ENCODE data around the gene SNRNP70.
"Not testable (repeated sequence)": the region's sequence is repeated elsewhere in the genome, so short reads cannot be mapped to it uniquely, and the experiment has no call there.

Gene SNRNP70

GRCh38 chr19:49064768-49065611 lies 20.3 kb upstream of the SNRNP70 start, which contains the start of gene NTF4:
NTF4 (minus strand) TSS chr19:49064818; CDS start chr19:49061997, 2,821 bp downstream.
- no peak for DNase-seq

- no peak for DNase-seq
Observed at GRCh38 chr19:49065905-49066512, 19.2 kb upstream of the SNRNP70 start.

DNA sequence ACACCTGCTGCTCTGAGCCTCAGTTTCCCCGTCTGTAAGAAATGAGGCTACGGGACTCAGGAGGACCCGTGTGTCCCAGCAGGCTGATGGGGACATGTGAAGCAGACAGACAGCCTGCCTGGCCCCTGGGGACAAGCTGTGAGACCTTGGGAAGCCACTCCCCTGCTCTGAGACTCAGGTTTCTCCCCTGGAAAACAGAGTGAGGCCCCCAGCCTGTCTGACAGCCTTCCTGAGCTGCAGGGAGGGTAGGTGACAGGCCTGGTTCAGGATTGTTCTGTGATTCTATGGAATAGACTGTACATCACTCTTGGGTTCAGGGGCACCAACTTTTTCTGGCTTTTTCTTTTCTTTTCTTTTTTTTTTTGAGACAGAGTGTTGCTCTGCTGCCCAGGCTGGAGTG lies 17.7 kb upstream of the SNRNP70 start:
- no peak for DNase-seq

DNA sequence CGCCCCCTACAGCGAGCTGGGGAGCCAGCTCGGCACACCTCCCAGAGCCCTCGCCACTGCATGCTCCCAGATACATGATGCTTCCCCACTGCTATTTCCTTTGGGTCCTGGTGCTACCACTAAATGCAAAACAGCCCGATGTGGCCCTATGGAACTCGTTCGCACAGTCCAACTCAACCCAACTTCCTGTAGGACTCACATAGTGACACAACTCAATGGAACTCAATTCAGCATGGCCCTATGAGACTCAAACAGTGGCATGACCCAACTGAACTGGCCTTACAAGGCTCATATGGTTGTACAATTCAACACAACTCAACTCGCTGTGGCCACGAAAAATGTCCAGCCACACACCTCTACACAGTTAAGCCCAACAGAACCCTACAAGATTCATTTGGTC lies 16.2 kb upstream of the SNRNP70 start:
- DNase-seq: no peak

DNA sequence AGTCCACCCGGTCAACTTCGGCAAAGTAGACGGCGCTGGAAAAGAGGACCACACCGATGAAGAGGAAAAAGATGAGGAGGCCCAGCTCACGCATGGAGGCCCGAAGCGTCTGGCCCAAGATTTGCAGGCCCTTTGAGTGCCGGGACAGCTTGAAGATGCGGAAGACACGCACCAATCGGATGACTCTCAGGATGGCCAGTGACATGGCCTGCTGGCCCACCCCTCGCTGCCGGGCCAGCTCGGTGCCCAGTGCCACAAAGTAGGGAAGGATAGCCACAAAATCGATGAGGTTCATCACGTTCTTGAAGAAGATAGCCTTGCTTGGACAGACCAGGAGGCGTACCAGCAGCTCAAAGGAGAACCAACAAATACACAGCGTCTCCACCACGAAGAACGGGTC lies 14.8 kb upstream of the SNRNP70 start:
- DNase-seq: no peak

DNA sequence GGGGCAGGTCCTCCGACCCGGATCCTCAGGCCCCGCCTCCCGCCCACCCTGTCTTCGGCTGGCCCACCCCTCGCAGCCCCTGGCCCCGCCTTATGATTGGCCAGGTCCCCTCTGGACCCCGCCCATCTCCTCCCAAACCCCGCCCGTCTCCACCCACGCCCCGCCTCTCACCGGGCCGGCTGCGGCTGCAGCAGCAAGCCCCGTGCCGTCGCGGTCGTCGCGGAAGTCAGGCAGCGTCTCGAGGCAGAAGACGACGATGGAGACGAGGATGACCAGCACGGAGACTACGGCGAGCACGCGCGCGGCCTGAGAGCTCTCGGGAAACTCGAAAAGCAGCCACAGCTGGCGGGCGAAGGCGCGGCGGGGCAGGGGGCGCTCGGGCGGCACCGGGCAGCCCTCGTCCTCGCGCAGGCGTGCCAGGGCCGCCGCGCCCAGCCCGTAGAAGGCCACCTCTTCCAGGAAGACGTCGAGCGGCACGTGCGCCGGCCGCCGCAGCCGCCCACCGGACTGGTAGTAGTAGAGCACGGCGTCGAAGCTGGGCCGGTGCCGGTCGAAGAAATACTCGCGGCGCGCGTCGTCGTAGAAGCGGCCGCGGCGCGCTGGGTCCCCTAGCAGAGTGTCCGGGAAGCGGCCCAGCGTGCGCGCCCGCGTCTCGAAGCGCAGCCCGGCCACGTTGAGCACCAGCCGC lies 13.2 kb upstream of the SNRNP70 start:
- DNase-seq: no peak

- DNase-seq: no peak
Observed at GRCh38 chr19:49073514-49074378, 11.5 kb upstream of the SNRNP70 start.

DNA sequence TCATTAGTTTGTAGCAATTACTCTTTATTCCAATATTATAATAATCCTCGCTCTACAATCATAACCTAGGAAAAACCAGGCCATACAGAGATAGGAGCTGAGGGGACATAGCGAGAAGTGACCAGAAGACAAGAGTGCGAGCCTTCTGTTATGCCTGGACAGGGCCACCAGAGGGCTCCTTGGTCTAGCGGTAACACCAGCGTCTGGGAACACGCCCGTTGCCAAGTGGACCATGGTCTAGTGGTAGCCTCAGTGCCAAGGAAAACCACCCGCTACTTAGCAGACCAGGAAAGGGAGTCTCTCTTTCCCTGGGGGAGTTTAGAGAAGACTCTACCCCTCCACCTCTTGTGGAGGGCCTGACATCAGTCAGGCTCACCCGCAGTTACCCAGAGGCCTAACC lies 10.4 kb upstream of the SNRNP70 start:
- not testable (repeated sequence) for DNase-seq

GRCh38 chr19:49080392-49080791 lies 4.9 kb upstream of the SNRNP70 start:
- no peak for DNase-seq

DNA sequence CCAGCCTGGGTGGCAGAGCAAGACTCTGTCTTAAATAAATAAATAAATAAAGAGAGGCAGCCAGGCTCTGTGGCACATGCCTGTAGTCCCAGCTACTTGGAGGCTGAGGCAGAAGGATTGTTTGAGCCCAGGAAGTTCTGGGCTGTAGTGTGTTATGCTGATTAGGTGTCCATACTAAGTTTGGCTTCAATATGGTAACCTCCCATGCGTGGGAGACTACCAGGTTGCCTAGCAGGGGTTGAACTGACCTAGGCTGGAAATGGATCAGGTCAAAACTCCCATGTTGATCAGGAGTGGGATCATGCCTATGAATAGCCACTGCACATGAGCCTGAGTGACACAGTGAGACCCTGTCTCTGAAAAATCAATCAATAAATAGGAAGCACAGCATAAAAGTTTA lies 4.0 kb upstream of the SNRNP70 start:
- no peak for DNase-seq

- no peak for DNase-seq
Observed at GRCh38 chr19:49084206-49085019, 838 bp upstream of the SNRNP70 start.

GRCh38 chr19:49085868-49086232 lies 599 bp downstream of the SNRNP70 start:
- DNase-seq: no peak

- no peak for DNase-seq
Observed at GRCh38 chr19:49086296-49086695, 1.0 kb downstream of the SNRNP70 start.

DNA sequence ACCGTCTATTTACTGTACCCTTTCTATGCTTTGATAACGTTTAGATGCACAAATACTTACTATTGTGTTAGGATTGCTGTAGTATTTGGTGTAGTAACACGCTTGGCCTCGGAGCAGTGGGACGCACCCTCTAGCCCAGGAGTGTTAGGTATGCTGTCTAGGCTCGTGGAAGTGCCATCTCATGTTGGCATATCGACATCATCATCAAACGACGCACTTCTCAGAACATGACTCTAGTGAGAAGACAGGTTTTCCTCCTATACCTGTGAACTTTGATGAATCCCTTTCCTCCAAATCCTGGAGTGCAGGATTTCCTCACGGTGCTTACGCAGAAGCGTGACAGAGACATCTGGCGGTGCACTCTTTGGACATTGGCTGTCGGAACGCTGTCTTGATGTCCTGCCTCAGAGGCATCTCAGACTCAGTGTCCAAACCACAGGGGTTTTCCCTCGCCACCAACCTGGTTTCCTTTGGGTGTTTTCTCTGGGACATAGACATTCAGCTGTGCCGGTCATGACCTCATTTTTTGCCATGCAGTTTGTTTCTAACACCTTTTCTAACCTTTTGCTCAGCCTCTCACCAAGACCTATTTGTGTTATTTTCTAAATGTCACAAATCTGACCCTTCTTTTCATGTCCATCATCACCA lies 6.3 kb downstream of the SNRNP70 start:
- DNase-seq: no peak

DNA sequence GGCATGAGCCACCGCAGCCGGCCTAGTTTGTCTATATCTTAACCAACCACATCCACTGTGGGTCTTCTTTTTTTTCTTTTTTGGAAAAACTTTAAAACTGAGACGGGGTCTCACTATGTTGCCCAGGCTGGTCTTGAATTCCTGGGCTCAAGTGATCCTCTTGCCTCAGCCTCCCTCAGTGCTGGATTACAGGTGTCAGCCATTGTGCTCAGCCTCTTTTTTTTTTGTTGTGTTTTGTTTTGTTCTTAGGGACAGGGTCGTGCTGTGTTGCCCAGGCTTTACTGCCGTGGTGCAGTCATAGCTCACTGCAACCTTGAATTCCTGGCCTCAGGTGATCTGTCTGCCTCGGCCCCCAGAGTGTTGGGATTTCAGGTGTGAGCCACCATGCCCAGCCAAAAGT lies 7.4 kb downstream of the SNRNP70 start:
- DNase-seq: no peak

DNA sequence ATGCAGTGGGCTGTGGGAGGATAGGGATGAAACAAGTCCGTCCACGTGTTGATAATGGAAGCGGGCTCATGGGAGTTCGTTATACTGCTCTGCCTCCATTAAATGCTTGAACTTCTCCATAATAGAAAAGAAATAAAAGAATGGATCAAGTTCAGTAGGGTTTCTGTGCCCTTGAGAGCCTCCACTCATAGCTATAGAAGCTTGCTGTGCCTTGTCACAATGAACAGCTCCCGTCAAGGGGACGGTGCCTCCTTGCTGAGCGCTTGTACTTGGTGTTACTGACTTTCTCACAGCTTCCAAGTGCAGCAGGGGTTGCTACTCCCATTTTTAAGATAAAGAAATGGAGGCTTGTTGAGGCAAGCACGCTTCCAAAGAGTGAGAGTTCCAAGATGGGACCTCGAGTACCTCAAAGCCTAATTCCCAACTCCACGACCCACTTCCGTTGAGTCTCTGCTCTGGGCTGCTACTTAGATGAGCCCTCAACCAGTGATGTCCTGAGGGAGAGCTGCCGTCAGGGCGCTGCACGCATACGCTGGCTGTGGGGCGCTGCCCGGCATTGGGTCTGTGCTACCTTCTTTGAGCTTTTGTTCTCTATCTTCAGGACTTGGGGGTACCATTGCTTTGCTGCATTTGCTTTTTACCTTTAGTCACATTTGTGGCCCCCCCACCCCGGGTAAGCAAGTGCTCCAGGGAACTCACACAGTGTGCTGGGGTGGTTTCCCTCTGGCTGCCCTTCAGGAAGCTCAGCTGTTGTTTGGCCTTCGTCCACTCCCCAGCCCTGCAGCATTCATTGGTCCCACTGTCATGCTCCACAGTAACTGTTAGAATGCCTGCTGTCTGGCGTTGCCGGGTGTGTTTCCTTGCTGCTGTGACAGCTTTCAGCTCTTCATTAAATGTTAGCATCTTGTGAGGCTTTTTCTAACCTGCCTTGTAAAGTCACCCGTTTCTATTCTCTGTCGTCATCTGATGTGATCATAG lies 9.5 kb downstream of the SNRNP70 start:
- DNase-seq: no peak

DNA sequence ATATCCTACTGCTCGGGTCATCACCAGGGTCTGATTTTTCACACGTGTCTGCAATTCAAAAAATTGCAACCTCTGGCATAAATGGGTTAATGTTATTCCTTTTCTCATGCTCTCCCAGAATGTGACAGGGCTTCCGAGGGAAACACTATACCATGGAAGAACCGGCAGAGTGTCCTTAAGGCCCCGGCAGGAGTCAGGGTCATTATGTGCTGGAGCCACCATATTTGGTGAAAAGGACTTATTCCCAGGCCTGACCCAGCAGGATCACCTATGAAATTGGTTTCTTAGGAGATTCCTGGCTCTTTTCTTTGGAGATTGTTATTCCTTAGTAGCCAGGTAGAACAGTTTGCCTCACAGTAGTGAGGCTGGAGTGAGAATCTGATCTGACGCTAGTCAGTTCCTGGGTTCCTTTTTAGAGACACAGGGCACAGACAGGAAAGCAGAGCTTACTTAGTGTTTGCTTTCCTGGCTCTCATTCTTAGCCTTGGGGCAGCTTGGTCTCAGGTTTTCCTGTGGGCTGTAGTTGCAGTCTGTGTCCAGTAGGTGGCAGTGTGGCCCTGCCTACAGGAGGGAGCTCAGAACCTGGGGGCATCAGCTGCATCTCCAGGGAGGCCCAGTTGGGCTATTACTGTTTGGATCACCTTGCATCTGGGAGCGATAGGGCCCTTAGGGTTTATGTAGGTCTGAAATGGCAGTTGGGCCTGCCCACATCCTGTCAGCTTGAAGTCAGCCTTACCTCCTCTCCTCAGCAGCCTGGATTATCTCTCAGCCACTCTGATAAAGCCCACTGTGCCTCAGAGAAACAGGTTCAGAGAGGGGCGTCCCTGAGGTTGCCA lies 12.4 kb downstream of the SNRNP70 start:
- DNase-seq: no peak

DNA sequence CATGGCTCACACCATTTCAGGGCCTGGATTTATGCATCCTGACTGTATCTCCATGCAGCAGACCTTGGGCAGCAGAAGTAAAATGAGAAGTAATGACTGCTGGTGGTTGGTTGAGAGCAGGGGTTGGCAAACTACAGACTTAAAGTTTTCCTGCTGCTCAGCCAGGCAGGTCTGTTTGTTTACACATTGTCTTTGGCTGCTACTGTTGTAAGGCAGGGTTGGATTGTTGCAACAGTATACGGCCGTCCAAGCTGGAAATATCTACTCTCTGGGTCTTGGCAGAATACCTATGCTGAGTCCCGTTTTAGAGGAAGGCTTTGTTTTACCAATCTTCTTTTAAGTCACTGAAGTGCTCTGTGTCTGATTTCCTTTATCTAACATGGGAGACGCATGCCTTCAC lies 13.5 kb downstream of the SNRNP70 start:
- DNase-seq: no peak

- DNase-seq: no peak
Observed at GRCh38 chr19:49101160-49101559, 15.9 kb downstream of the SNRNP70 start.
